EH (cell line): ENCODE data around the gene TXN2.
"Not testable (repeated sequence)": the region's sequence is repeated elsewhere in the genome, so short reads cannot be mapped to it uniquely, and the experiment has no call there.

ENCODE experiments used
- DNase-seq: peaks from one replicate; pipeline ENCODE4 v3.0.0-alpha.2; 2015; ENCODE audit warnings: low read depth

Gene TXN2, protein sequence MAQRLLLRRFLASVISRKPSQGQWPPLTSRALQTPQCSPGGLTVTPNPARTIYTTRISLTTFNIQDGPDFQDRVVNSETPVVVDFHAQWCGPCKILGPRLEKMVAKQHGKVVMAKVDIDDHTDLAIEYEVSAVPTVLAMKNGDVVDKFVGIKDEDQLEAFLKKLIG

DNA sequence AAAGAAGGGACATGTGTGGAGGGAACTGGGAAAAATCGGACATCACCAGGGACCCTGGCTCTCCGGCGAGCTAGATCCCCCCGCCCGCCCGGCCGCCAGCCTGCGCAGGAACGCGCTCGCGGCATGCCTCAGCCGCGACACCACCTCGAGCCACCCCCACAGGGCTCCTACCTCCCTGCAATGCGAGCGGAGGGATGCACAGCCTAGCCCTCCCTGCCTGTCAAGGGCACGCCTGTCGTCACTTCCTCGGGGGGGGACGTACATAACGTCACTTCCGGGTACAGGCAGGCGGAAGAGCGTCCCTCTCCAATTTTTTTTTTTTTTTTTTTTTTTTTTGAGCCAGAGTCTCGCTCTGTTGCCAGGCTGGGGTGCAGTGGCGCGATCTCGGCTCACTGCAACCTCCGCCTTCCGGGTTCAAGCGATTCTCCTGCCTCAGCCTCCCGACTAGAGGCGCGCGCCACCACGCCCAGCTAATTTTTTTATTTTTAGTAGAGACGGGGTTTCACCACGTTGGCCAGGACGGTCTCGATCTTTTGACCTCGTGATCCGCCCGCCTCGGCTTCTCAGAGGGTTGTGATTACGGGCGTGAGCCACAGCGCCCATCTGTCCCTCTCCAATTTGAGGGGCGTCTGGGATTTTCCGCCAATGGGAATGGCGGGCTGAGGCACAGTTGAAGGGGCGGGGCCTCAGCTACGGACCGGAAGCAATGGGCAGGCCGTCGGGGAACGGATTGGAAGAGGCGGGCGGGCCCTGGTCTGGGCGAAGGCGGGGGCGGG, at the start of gene TXN2:
Gene TXN2, minus strand, starts transcription at position 248 of the 776 bp plus-strand sequence. CDS start 803 bp downstream, outside the sequence.
- DNase-seq = peak; percentile 98

DNA sequence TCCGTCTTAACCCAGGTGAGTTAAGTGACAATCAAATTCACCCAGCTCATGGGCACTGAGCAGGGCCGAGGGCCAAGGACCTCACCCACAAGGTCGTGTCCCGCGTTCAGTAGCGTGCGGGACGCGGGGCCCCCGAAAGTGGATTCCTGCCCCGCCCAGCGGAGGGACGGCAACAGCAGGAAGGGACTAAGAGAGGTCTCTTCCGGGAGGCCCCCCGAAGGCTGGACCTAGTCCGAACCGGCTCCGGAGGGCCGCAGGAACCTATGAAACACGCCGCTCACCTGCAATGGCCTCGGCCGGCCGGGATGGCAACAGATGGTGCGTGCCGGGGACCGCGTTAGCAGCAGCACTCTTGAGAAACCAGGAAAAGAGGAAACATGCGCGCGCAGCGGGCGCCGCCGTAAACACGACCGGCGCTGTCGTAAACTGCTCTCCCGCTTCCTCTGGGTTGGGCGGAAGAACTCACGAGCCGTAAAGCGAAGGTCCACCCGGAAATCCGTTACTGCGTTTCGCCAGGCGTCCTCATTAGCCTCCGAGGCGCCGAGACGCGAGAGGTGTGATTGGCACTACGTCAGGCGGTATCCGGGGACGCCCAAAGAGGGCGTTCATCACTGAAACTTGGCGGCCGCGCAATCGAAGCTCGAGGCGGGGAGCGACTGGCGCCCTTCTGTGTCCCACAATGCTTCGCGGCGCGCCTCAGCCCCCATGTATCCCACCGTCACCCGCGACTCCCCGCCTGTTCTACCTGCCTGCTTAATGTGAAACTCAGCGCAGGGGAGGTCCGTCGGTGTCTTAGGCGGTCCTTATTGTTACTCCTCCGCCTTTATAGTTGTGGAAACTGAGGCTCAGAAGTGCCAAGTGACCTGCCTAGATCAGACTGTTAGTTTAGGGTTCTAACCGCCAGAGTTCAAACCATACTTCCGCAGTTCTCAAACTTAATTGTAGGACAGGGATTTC, 47.6 kb upstream of the TXN2 start, which contains the start of gene EIF3D:
Gene EIF3D, minus strand, starts transcription at position 372 of the 957 bp plus-strand sequence. CDS start 3,045 bp downstream, outside the sequence.
- peak; percentile 100 for DNase-seq

DNA sequence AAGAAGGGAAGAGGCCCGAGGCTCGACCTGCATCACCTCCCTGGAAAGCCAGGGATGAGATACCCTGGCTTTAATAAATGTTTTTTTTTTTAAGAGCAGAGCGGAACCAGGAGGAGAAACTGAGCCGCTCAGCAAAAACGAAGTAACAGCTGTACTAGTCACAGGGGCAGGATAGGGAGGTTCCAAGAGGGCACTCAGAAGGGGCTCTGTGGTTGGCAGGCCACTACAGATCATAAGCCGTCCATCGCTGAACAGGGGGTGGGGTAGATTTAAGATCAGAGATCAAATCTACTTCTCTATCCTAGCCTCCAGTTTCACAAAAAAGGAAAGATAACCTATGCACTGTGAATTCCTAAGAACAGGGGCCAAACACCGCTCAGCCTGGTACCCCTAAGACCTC, 46.9 kb upstream of the TXN2 start:
- DNase-seq = peak; percentile 46

DNA sequence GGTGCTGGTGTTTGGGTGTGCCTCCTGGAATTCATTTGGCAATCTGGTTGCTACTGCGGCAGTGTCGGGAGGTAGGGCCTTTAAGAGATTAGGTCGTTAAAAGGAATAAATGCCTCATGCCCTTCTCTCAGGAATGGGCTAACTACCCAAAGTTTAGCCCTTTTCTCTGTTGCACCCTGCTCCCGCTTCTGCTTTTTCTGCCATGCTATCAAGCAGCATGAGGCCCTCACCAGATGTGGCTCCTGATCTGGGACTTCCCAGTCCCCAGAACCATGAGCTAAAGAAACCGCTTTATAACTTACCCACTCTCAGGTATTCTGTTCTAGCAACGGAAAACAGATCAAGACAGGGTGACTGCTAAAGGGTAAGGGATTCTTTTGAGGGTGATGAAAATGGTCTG, 41.2 kb upstream of the TXN2 start:
- DNase-seq = no peak

DNA sequence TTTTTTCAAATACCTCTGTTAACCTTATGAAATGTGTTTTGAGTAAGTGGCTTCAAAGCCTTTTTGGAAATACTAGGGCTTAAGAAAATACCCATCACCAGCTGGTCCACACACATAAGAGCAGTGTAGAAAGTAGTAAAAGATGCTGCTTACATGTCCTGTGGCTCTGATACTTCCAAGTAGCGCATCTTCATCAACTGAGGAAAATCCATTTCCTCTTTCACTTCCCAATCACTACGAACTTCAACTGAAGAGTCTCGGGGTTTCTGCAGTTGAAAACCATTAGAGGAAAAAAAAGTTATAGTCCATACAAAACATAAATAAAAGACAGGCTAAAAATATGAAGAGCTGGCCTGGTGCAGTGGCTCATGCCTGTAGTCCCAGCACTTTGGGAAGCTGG, 39.0 kb upstream of the TXN2 start:
- no peak for DNase-seq

DNA sequence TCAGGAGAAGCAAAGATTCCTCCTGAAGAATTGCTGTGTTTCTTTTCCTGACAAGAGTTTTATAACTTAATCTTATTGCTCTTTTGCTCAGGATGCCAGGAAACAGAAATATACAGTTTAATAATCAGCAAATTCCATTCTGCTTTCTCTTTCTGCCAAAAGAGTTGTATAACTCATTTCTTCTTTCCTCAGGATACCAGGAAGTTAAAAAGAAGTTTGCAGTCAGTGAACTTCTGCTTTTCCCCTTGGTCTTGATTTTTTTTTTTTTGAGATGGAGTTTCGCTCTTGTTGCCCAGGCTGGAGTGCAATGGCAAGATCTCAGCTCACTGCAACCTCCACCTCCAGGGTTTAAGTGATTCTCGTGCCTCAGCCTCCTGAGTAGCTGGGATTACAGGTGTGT, 38.5 kb upstream of the TXN2 start:
- DNase-seq = not testable (repeated sequence)

DNA sequence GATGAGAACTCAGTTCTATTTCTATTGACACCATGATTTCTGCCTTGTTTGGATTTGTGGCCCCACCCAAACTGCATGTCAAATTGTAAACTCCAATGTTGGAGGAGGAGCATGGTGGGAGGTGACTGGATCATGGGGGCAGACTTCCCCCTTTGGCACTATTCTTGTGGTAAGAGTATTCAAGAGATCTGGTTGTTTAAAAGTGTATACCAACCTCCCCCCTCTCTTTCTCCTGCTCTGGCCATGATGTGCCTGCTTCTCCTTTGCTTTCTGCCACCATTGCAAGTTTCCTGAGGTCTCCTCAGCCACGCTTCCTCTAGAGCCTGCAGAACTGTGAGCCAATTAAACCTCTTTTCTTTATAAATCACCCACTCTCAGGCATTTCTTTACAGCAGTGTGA, 33.3 kb upstream of the TXN2 start:
- DNase-seq = no peak

DNA sequence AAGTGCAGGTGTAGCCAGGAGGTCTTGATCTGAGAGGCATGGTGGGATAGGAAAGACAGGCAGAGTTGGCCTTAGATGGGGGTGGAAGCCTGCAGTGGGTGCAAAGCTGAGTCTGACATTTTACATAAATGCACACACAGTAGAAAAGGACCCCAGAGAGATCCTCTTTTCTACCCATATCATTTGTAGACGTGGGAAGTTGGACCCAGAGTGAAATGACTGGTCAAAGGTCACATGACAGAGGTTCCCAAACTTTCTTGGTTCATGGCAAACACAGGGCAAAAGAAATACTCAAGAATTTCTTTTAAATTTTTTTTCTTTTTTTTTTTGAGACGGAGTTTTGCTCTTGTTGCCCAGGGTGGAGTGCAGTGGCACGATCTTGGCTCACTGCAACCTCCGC, 31.6 kb upstream of the TXN2 start:
- DNase-seq = no peak

DNA sequence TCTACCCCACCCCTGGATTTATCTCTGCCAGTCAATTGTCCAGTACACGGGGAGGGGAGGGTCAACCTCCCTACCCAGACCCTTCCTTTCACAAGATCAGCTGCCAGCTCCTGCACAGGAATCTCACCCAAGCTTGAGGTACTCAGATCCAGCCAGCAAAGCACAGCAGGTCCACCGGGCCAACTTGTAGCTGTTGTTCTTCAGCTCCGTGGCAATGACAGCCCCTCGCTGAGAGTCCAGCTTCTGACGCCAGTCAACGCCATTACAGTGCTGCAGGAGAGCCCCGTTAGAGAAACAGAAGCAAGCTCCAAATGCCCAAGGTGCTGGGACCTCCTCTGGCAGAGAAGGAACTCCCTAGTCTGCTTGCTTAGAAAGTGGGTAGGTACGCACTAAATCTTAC, 30.9 kb upstream of the TXN2 start:
- DNase-seq = no peak

DNA sequence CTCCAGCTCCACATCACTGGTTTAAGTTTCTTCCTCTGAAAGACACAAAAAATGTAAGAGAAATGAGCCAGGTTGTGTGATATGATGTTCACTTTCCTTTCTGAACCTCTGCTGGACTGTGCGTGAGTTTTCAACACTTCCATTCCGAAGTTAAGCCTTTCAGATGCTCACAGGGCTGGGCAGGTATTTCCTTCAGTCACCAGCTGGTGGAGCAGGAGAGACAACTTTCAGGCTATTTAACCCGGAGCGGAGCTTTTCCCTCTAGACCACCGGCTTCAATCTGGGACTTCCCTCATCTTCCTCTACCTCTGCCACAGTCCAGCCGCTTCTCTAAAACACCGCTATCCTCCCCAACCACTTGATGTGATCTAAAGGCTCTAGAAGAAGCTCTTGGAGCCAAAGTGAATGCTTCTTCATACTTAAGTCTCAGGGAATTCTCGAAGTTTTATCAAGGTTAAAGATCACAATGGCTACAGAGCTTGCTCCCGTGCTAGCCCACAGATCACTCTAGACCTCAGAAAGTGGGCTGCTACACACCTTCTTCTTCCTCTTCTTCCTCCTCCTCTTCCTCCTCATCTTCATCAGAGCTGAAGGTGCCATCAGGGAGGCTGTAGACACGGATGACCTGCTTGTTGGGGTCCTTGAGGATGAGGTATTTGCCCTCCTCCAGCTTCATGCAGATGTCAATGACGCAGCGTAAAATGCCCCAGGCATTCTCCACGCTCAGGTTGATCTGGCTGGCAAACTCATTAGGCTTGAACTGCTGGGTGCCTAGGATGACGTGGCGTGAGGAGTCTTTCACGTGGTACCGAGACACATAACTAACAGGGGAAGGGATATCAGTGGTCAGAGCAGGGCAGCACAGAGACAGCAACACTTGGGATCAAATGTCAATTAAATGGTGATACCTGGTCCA, 29.8 kb upstream of the TXN2 start:
- DNase-seq = peak; percentile 59

DNA sequence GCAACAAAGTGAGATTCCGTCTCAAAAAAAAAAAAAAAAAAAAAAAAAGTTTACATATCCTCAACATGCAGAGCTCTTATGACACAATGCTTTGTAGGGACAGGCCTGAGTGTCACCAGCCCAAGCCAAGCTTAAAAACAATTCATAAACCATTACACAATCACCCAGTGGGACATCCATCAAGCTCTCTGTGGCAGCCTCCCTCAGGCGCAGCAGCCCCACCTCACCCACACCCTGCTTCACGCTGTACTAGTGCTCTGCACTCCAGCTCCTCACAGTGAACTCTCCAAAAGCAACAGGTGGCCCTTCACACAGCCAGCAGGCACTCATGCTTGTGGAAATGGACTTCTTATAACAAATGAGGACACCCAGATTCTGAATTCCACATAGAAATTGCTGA, 28.9 kb upstream of the TXN2 start:
- DNase-seq = no peak

DNA sequence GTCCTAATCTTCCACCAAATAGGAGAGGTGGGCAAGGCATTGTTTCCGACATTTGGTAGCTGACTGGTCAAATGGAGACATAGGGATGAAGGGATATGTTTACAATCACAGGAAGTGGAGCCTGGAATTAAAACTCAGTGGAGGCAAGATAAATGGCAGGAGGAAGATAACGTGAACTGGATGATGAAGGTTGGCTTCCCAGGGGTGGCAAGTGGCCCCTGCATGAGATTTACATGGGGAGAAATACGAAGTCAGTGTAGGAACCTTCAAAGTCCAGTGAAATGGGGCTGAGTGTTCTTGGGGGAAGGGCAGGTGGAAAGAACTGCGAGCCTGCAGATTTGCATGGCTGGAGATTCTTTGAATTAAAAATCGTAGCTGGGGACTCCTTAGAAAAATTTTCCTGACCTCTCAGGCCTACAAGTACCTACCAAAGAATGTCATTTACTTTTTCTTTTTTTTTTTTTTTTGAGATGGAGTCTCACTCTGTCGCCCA, 26.1 kb upstream of the TXN2 start:
- DNase-seq = no peak

DNA sequence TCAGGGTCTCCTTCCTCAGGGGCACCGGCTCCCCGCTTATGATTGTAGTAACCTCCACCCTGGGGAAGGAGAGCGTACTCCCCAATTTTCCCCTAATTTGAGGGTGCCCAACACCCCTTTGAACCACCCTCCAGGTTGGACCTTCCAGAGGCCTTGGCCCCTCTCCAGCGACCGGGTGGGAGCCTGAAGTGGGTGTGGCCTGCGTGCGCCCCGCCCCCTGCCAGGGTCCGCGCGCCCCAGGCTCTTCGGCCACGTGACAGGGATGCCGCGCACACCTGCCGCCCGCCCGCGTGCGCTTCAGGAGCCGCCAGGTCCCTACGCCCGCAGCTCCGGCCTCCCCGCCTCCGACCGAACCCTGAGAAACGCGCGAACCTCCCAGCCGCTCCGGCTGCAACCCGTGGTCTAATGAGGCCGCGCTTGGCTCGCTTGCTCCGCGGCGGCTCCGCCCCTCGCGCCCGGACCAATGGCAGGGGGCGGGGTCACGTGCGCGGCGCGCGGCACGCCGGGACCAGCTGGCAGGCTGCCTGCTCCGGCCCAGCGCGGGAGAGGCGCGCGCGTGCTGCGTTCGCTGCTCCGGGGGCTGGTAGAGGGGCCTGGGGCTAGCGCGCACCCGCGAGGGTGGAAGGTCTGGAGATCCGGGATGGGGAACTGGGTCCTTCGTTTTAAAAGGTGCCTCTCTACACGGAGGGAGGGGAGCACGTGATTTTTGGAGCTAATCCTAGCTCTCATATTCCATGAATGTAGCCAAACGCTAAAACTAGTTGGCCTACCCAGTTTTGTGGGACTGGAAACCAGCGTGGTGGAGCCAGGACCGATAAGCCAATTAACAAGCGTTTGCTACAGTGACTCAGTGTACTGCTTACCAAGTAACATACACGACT, 25.4 kb upstream of the TXN2 start, which contains the start of gene FOXRED2:
Gene FOXRED2, minus strand, starts transcription at position 404 of the 881 bp plus-strand sequence. CDS start 618 bp downstream, outside the sequence.
- peak; percentile 83 for DNase-seq

DNA sequence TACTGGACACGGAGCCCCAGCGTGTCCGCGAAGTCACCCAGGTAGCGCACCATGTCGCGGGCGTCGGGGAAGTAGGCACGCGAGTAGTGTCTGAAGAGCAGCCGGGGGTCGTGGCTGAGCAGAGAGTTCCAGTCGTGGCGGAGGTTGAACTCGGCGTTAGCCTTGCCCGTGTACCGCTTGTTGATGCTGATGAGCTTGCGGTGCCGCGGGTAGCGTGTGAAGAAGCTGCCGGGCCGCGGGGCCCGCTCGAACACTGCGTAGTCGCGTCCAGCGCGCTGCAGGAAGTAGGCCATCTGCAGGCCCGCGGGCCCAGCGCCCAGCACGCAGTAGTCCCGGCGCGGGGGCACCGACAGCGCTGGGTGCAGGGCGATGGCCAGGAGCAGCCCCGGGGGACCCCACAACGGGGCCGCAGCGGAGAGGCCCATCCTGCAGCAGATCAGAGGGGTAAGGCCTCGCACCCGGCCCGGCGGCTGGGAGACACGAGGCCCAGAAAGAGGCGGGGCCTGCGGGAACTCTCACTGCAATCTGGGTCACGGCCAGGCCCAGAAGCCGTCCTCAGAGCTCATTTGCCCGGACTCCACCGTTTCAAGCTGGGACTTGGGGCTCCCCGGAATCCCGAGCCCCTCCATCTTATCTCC, 24.7 kb upstream of the TXN2 start:
- DNase-seq = no peak

DNA sequence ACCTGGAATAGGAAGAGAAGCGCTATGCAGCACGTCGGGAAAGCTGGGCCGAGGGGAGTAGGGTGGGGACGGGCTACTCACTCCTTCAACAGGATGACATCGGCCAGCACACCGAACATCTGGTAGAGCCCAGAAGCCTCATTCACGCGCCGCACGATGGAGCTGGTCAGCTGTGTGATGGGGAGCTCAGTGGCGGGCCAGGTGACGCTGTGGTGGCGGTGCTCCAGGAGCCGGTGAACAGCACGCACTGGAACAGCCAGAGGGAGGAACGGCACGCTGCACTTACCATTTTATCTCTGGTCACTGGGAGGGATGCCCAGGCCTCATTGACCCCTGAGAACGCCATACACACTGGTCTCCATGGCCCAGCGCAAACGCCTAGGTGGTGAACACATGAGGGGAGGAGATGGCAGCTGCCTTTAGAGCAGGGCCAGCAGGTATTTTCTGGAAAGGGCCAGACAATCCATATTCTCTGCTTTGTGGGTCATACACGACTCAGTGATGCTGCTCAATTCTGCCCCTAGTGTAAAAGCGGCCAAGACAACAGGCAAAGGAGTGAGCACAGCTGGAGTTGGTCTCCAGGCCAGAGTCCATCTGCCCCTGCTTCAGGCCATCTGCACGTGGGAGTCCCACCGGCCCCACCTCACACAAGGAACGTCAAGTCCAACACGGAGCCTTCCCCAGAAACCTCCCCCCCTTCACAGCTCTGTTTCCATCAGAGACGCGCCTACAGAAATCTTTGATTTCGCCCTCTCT, 16.6 kb upstream of the TXN2 start:
- no peak for DNase-seq

DNA sequence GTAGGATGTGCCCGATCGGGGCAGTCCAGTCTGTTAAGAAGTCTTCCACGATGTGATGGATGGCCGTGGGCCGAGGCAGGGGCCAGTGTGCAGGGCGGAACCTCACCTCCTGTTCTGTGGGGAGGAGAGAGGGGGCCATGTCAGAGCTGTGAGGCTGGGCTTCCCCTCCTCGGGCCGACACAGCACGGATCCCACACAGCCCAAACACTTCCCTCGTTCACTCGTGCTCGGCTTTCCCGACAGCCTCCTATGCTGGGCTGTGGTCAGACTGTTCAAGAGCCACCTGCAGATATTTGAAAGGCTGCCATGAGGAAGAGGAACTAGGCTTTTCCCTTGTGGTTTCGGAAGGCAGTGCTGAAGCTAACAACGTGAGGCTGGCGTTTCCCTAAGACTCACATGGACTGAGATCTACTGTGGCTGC, 12.3 kb upstream of the TXN2 start:
- DNase-seq = no peak

DNA sequence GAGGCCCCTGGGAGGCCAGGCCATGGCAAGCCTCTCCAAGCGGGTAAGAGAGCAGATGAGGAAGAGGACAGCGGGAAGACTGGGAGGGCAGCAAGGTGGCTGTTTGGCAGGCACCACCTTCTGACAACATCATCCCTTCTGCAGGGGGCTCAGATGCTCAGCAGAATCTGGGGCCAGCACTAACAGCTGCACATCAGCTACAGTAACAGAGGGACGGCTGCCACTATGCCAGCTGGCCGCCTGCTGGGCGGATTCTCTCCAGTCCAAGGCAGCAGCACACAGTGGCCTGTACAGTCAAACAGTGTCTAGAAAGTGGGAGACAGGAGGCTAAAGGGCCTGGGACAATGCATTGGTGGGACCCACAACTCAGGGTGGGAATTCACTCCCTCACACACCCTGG, 10.7 kb upstream of the TXN2 start:
- DNase-seq = no peak

DNA sequence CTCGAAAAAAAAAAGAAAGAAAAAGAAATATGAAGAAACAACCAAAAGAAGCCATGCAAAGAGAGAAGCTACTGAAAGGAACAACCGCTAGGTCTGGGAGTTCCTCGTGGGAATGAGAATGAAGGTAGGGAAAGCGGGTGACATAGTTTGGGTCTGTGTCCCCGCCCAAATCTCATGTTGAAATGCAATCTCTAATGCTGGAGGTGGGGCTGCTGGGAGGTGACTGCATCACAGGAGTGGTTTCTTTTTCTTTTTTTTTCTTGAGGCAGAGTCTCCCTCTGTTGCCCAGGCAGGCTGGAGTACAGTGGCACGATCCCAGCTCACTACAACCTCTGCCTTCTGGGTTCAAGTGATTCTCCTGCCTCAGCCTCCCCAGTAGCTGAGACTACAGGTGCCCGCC, 9.7 kb upstream of the TXN2 start:
- no peak for DNase-seq
